Fibroblast of pulmonary artery (primary cell): Measurements from ENCODE around the gene NSD2.

Experiments used
- DNase-seq: peaks from one replicate; pipeline ENCODE4 v3.0.0-alpha.2; 2010; ENCODE audit warnings: low read depth
- H3K4me3 ChIP-seq: replicated peaks from 2 replicates; pipeline ENCODE4 v1.5.1; 2011; ENCODE audit warnings: low read depth, mild to moderate bottlenecking, control low read depth, low read length, moderate library complexity
- TF ChIP-seq, protein P1 (sequence below): IDR thresholded peaks from 2 replicates; pipeline ENCODE4 v1.5.1; 2011; ENCODE audit warnings: mild to moderate bottlenecking, control low read depth, low read length, inconsistent platforms; ENCODE audit errors: missing control alignments

Gene NSD2

DNA sequence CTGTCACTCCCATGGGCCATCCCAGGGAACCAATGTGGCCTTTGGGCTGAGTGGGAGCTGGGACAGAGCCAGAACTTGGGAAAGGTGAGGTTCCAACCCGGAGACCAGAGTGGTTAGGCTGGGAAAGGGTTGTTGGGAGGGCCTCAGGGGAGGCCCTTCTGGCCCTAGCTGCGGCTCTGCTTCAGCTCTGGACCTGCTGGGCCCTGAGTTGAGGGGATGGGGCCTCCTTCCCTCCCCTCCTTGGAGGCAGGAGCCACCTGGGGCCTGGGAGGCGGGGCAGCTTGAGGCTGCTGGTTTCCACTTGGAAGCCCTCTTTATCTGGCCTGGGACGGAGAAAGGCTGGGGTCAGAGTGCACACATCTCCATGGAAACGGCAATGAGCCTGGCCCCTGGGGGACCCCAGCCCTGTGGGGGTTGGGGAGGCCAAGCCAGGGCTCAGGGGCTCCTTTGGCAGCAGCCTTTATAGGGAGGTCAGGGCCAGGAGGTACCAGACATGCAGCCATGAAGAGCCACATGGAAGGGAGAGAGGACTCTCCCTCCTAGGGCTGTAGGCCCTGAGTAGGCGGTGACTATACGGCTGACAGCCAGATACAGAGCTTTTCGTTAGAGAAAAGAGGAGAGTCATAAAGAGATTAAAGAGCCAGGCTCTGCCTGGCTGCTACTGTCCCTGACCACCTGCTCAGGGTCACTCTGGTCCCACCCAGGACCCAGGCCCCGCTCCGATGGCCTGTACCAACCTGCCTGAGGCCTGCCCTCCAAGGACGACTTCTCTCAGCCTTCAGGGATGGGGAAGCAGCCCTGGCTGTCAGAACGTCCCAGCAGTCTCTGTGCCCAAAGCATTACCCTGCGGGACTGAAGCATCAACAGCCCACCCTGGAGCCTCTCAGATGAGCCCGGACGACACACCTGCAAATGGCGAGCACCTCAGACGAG is 6.9 kb upstream of the NSD2 start:
- DNase-seq = no peak
- no peak overlapping the region for H3K4me3 ChIP-seq
- TF ChIP-seq, protein P1, sequence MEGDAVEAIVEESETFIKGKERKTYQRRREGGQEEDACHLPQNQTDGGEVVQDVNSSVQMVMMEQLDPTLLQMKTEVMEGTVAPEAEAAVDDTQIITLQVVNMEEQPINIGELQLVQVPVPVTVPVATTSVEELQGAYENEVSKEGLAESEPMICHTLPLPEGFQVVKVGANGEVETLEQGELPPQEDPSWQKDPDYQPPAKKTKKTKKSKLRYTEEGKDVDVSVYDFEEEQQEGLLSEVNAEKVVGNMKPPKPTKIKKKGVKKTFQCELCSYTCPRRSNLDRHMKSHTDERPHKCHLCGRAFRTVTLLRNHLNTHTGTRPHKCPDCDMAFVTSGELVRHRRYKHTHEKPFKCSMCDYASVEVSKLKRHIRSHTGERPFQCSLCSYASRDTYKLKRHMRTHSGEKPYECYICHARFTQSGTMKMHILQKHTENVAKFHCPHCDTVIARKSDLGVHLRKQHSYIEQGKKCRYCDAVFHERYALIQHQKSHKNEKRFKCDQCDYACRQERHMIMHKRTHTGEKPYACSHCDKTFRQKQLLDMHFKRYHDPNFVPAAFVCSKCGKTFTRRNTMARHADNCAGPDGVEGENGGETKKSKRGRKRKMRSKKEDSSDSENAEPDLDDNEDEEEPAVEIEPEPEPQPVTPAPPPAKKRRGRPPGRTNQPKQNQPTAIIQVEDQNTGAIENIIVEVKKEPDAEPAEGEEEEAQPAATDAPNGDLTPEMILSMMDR = no peak

DNA sequence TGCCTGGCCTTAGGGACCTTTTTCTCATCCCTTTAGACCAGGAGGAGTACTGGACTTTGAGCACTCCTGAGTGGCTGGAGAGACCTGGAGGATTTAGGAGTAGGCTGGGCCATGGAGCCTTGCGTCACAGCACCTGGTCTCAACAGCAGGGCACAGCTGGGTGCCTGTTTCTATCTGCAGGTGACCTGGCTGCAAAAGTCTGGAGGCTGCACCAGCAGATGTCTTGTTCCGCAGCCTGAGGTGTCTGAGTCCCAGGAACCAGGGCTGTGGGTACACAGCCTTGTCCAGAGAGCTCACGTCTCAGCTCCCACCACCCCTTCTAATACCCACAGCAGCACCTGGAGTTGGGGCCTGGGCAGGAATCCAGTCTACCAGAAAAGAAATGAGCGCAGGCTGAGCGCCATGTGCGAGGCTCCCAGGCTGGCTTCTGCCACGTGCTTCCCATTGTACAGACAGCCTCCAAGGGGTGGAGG is 5.0 kb upstream of the NSD2 start:
- TF ChIP-seq, protein P1 = no peak
- no peak for DNase-seq

DNA sequence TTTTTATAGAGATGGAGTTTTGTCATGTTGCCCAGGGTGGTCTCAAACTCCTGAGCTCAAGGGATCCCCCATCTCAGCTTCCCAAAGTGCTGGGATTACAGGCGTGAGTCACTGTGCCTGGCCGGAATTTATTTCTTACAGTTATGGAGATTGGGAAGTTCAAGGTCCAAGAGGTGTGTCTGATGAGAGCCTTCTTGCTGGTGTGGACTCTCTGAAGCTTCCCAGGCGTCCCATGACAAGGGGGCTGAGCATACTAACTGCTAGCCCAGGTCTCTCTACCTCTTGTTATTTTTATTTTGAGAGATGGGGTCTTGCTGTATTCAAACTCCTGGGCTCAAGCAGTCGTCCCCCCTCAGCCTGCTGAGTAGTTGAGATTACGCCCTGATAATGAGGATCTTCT is 2.9 kb upstream of the NSD2 start:
- H3K4me3 ChIP-seq = no peak overlapping the region
- no peak for DNase-seq
- TF ChIP-seq, protein P1 = no peak

More for the DNA sequence above, 5.0 kb upstream of the NSD2 start:
- no peak overlapping the region for H3K4me3 ChIP-seq

DNA sequence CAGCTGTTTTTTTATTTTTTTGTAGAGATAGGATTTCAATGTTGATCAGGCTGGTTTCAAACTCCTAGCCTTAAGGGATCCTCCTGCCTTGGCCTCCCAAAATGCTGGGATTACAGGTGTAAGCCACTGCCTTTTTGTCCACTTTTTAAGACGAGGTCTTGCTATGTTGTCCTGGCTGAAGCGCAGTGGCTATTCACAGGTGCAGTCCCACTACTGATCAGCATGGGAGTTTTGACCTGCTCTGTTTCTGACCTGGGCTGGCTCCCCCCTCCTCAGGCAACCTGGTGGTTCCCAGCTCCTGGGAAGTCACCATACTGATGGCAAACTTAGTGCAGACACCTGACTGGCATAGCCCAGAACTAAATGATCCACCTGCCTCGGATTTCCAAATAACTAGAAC is 2.3 kb upstream of the NSD2 start:
- TF ChIP-seq, protein P1 = no peak
- H3K4me3 ChIP-seq = no peak overlapping the region
- no peak for DNase-seq

DNA sequence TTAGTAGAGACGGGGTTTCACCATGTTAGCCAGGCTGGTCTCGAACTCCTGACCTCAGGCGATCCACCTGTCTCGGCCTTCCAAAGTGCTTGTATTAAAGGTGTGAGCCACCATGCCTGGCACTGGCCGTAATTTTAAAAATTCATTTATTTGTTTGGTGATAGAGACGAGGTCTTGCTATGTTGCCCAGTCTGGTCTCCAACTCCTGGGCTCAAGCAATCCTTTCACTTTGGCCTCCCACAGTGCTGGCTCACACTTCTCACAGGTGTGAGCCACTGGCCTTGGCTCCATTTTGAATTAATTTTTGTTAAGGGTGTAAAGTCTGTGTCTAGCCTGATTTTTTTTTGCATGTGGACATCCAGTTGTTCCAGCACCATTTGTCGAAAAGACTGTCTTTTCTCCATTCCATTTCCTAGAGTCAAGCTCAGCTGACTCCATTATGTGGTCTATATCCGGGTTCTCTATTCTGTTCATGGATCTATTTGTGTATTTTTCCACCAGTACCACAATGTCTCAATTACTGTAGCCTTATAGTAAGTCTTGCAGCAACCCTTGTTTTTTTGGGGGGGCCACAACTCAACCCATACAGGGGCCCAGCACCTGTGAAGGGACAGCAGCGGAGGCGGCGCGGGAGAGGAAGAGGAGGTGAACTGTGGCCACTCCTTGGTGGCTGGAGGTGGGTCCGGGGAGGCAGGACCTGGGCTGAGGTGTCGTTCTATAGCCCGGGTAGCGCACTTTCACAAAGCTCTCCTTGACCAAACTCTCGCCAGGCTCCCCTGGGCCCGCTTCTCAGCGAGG is 1.5 kb upstream of the NSD2 start:
- DNase-seq = no peak
- TF ChIP-seq, protein P1 = no peak
- peak overlapping the region; percentile 65 for H3K4me3 ChIP-seq

DNA sequence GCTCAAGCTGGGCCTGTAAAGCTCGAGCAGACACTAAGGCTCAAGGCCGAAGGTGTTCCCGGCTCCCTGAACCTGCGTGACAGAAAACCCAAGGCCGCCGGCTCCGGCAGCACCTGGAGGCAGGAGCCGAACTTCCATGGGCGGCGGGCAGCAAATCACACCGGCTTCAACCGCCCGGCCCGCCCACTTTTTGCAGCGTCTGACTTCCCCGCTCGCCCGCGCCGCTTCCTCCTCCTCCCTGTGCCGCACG is 940 bp upstream of the NSD2 start:
- H3K4me3 ChIP-seq = peak overlapping the region; percentile 65
- TF ChIP-seq, protein P1 = no peak
- DNase-seq = peak; percentile 75
